GM19468 (cell line): ENCODE data around the gene COX20.

ENCODE experiments used
- ATAC-seq: cut with Tn5 transposase; IDR thresholded peaks from one replicate; pipeline ENCODE4 v1.9.1; 2021; ENCODE audit warnings: mild to moderate bottlenecking, moderate library complexity, moderate number of reproducible peaks; ENCODE audit not compliant: unreplicated experiment; ENCODE audit errors: extremely low read depth

The COX20 gene

GRCh38 chr1:244868484-244869363 is 33.3 kb downstream of the COX20 start:
- no peak for ATAC-seq

- no peak for ATAC-seq
Measured at GRCh38 chr1:244869364-244869827, 33.9 kb downstream of the COX20 start.

GRCh38 chr1:244869950-244870349 is 34.5 kb downstream of the COX20 start:
- ATAC-seq: no peak

- ATAC-seq: no peak
Measured at GRCh38 chr1:244874974-244875579, 39.6 kb downstream of the COX20 start.

- no peak for ATAC-seq
Measured at GRCh38 chr1:244876228-244876910, 40.9 kb downstream of the COX20 start.

- no peak for ATAC-seq
Measured at GRCh38 chr1:244878681-244879080, 43.2 kb downstream of the COX20 start.

- no peak for ATAC-seq
Measured at GRCh38 chr1:244881552-244882280, 46.3 kb downstream of the COX20 start.

GRCh38 chr1:244887281-244887680 is 51.8 kb downstream of the COX20 start:
- no peak for ATAC-seq

GRCh38 chr1:244893836-244894235 is 58.4 kb downstream of the COX20 start:
- no peak for ATAC-seq
